ENCODE measurements around the gene MBD3L2B. TPM values are rescaled to one million over a fixed set of nuclear protein-coding genes. Genes with fewer than 3 reads are reported as not detected.

MBD3L2B gene
- total and polyA plus RNA-seq, 2 experiments from 2014 or later, result not detected

- DNase-seq (ENCODE audit: low spot score) (no peak), ATAC-seq (no peak)
- Histone ChIP-seq H3K79me2 (replicated peaks; ENCODE audit: insufficient read depth) (no peaks in the 10 kb centered on the region), H3K27me3 (ENCODE audit: insufficient read depth) (no peaks in the 10 kb centered on the region), H2AFZ (no peak overlapping the region), H3K27ac (ENCODE audit: low read depth) (no peak overlapping the region), H4K20me1 (replicated peaks; ENCODE audit: insufficient read depth) (no peaks in the 10 kb centered on the region), H3K4me2 (no peak overlapping the region), H3K9me2 (ENCODE audit: insufficient read depth) (no peaks in the 10 kb centered on the region), H3F3A (replicated peaks; ENCODE audit: low read depth) (no peaks in the 10 kb centered on the region), H3K36me3 (ENCODE audit: insufficient read depth) (no peaks in the 10 kb centered on the region; the same call in 1 of the 2 replicates), H3K4me3 (no peak overlapping the region), H3K4me1 (ENCODE audit: insufficient read depth) (no peaks in the 10 kb centered on the region)
- Mint-ChIP-seq H3K9me3 (peaks cover 98% of the 10 kb centered on the region), H3K27ac (no peak overlapping the region), H3K27me3 (ENCODE audit: insufficient read depth, low read depth, poor library complexity) (no peaks in the 10 kb centered on the region), H3K4me3 (no peak overlapping the region), H3K36me3 (ENCODE audit: low read depth) (peaks cover 26% of the 10 kb centered on the region; the same call in 2 of the 3 replicates), H3K4me1 (no peaks in the 10 kb centered on the region)
- TF ChIP-seq REST (IDR thresholded peaks at IDR 0.05; ENCODE audit: unreplicated experiment), result no peak
- no peak for TF ChIP-seq JUNB (IDR thresholded peaks at IDR 0.05; ENCODE audit: unreplicated experiment)
Measured at GRCh38 chr19:6976197-6976596, 45.0 kb downstream of the MBD3L2B start.

GRCh38 chr19:6971366-6971765 lies 49.9 kb downstream of the MBD3L2B start:
- peaks cover 32% of the 10 kb centered on the region; the same call in 2 of the 3 replicates for H3K36me3 Mint-ChIP-seq (ENCODE audit: low read depth)
- Histone ChIP-seq H3K27me3 (ENCODE audit: insufficient read depth) (no peaks in the 10 kb centered on the region), H3K9me2 (ENCODE audit: insufficient read depth) (no peaks in the 10 kb centered on the region), H3F3A (replicated peaks; ENCODE audit: low read depth) (no peaks in the 10 kb centered on the region), H3K4me3 (no peak overlapping the region), H2AFZ (no peak overlapping the region), H3K79me2 (replicated peaks; ENCODE audit: insufficient read depth) (no peaks in the 10 kb centered on the region), H3K4me1 (ENCODE audit: insufficient read depth) (no peaks in the 10 kb centered on the region), H4K20me1 (replicated peaks; ENCODE audit: insufficient read depth) (no peaks in the 10 kb centered on the region), H3K4me2 (no peak overlapping the region), H3K36me3 (ENCODE audit: insufficient read depth) (no peaks in the 10 kb centered on the region; the same call in 1 of the 2 replicates), H3K27ac (ENCODE audit: low read depth) (no peak overlapping the region)
- no peaks in the 10 kb centered on the region for H3K27me3 Mint-ChIP-seq (ENCODE audit: insufficient read depth, low read depth, poor library complexity)
- H3K27ac Mint-ChIP-seq, result no peak overlapping the region
- no peak for DNase-seq (ENCODE audit: low spot score)
- no peak for ATAC-seq
- H3K4me3 Mint-ChIP-seq, result no peak overlapping the region
- H3K4me1 Mint-ChIP-seq, result no peaks in the 10 kb centered on the region
- H3K9me3 Mint-ChIP-seq, result peaks cover 99% of the 10 kb centered on the region
- TF ChIP-seq ZNF462 (CRISPR knock-in tag; IDR thresholded peaks at IDR 0.05), result no peak
- TF ChIP-seq NANOG (IDR thresholded peaks at IDR 0.05; ENCODE audit: borderline replicate concordance), result no peak
- TF ChIP-seq EZH2phosphoT487 (IDR thresholded peaks at IDR 0.05; ENCODE audit: unreplicated experiment), result no peak
- TF ChIP-seq ZNF114 (CRISPR knock-in tag; IDR thresholded peaks at IDR 0.05), result no peak
- TF ChIP-seq CTCF (conservative IDR thresholded peaks at IDR 0.05; ENCODE audit: low read depth in 2 of 2), result no peak
